ENCODE results near the gene MAP3K4.

Gene MAP3K4

GRCh38 chr6:161003336-161003735 lies 11.8 kb downstream of the MAP3K4 start:
- DNase-seq, result no peak

- no peak for DNase-seq
Measured at GRCh38 chr6:161008245-161008644, 16.7 kb downstream of the MAP3K4 start.

- no peak for DNase-seq
Measured at GRCh38 chr6:161009991-161010390, 18.4 kb downstream of the MAP3K4 start.

GRCh38 chr6:161010418-161010817 lies 18.8 kb downstream of the MAP3K4 start:
- DNase-seq, result no peak

- DNase-seq, result no peak
Measured at GRCh38 chr6:161011492-161012480, 20.2 kb downstream of the MAP3K4 start.

GRCh38 chr6:161013695-161014094 lies 22.1 kb downstream of the MAP3K4 start:
- DNase-seq, result no peak

- DNase-seq, result no peak
Measured at GRCh38 chr6:161017766-161018564, 26.4 kb downstream of the MAP3K4 start.

- DNase-seq, result no peak
Measured at GRCh38 chr6:161019324-161019839, 27.8 kb downstream of the MAP3K4 start.

- DNase-seq, result no peak
Measured at GRCh38 chr6:161021543-161021942, 30.0 kb downstream of the MAP3K4 start.

- DNase-seq, result no peak
Measured at GRCh38 chr6:161021998-161022743, 30.6 kb downstream of the MAP3K4 start.

GRCh38 chr6:161023316-161023715 lies 31.7 kb downstream of the MAP3K4 start:
- DNase-seq, result no peak

- DNase-seq, result no peak
Measured at GRCh38 chr6:161024364-161024920, 32.9 kb downstream of the MAP3K4 start.

GRCh38 chr6:161027385-161027784 lies 35.8 kb downstream of the MAP3K4 start:
- no peak for DNase-seq

- DNase-seq, result no peak
Measured at GRCh38 chr6:161029195-161029809, 37.7 kb downstream of the MAP3K4 start.

- DNase-seq, result no peak
Measured at GRCh38 chr6:161031721-161032495, 40.3 kb downstream of the MAP3K4 start.

GRCh38 chr6:161033667-161034066 lies 42.1 kb downstream of the MAP3K4 start:
- no peak for DNase-seq

GRCh38 chr6:161035182-161035980 lies 43.8 kb downstream of the MAP3K4 start:
- no peak for DNase-seq

- no peak for DNase-seq
Measured at GRCh38 chr6:161035981-161036263, 44.4 kb downstream of the MAP3K4 start.

- DNase-seq, result no peak
Measured at GRCh38 chr6:161037873-161038228, 46.3 kb downstream of the MAP3K4 start.

GRCh38 chr6:161038229-161039031 lies 46.9 kb downstream of the MAP3K4 start:
- no peak for DNase-seq

Measured in stimulated activated CD4-positive, alpha-beta T cell treated with anti-CD3 and anti-CD28 coated beads, Interleukin-12 subunit alpha, Interleukin-12 subunit beta, amount 100 ng/mL, for 4 hours (primary cell).